K562 (cell line): Measurements from ENCODE around the gene TNFRSF19. TPM values are rescaled to one million over a fixed set of nuclear protein-coding genes. Genes with fewer than 3 reads are reported as not detected.

ENCODE experiments used
- ATAC-seq: fragments of 200-7000 bp; cut with Tn5 transposase; 3 replicates; pipeline ENCODE4 v1.9.1; 2020; ENCODE audit warnings: moderate library complexity
- BruUV-seq: library from RNA; stranded (reverse); fragments of 400-500 nt; replicated peaks from 2 replicates; lab custom pipeline; 2021; lab: Mats Ljungman, UMichigan
- CTCF ChIA-PET: fragments of 300-600 bp; formaldehyde crosslinking; extraction: SDS; loops from one replicate; lab custom pipeline; 2021; ENCODE audit warnings: low intra/inter-chr PET ratio; lab: Yijun Ruan, JAX
- POLR2A ChIA-PET: fragments of 300-600, 350-650 bp; sonication (Branson Sonifier 250); formaldehyde crosslinking; extraction: SDS; loops from one replicate; lab custom pipeline; 2021; ENCODE audit warnings: antibody characterized with exemption, inconsistent platforms; lab: Yijun Ruan, JAX
- DNase-seq, 4 experiments: peaks; one replicate each; pipeline versions ENCODE4 v3.0.0 to v3.0.0-alpha.2; 2011 to 2018; ENCODE audit warnings: low spot score in 3 of 4, mixed read lengths in 3 of 4; ENCODE audit errors: extremely low read depth in 1 of 4
- FAIRE-seq: peaks from 2 replicates; lab custom pipeline; 2011; peaks lifted over from hg19 to GRCh38; lab: Jason Lieb, UNC
- H2AFZ ChIP-seq: 2 replicates; pipeline ENCODE4 v1.6.0; 2011; ENCODE audit warnings: low read depth, low read length, control low read depth, inconsistent platforms
- H3K27ac ChIP-seq: fragments of 200-600 bp; 3 replicates; pipeline ENCODE4 v1.8.0; 2011; ENCODE audit warnings: low read depth, mild to moderate bottlenecking, control low read depth, inconsistent platforms, low read length, moderate library complexity, mixed read lengths; ENCODE audit errors: extremely low read depth
- H3K27me3 ChIP-seq, 2 experiments: fragments of 300-600 bp in 1 of 2; 2 replicates in 1 of 2; 3 replicates in 1 of 2; pipeline versions ENCODE4 v1.6.0 to v1.8.0; 2011; ENCODE audit warnings: inconsistent platforms in 2 of 2, low read length in 2 of 2, mild to moderate bottlenecking in 1 of 2, mixed read lengths in 1 of 2, moderate library complexity in 1 of 2; ENCODE audit not compliant: control insufficient read depth in 2 of 2, insufficient read depth in 2 of 2
- H3K36me3 ChIP-seq: fragments of 300-600 bp; 3 replicates; pipeline ENCODE4 v1.8.0; 2011; ENCODE audit warnings: mild to moderate bottlenecking, low read length, inconsistent platforms; ENCODE audit not compliant: control insufficient read depth, insufficient read depth
- H3K4me1 ChIP-seq, 2 experiments: fragments of 200-600 bp in 1 of 2; replicated peaks in 1 of 2; 2 replicates in 1 of 2; 3 replicates in 1 of 2; pipeline versions ENCODE4 v1.5.1 to v1.8.0; 2011; ENCODE audit warnings: inconsistent platforms in 2 of 2, low read length in 2 of 2, mild to moderate bottlenecking in 1 of 2, mixed read lengths in 1 of 2, moderate library complexity in 1 of 2; ENCODE audit not compliant: control insufficient read depth in 2 of 2, insufficient read depth in 2 of 2
- H3K4me2 ChIP-seq: 2 replicates; pipeline ENCODE4 v1.6.1; 2011; ENCODE audit warnings: low read length, control low read depth, inconsistent platforms, mixed read lengths; ENCODE audit not compliant: insufficient read depth
- H3K4me3 ChIP-seq: fragments of 200-600 bp; sonication (generic), shearing (Covaris generic); 2 replicates; pipeline ENCODE4 v1.5.1; 2016; ENCODE audit warnings: control low read depth, inconsistent platforms
- H3K79me2 ChIP-seq: fragments of 200-600 bp; 3 replicates; pipeline ENCODE4 v1.8.0; 2011; ENCODE audit warnings: low read length, inconsistent platforms; ENCODE audit not compliant: control insufficient read depth, insufficient read depth
- H3K9ac ChIP-seq, 2 experiments: 2 replicates each; pipeline versions ENCODE4 v1.6.0 to v1.6.1; 2011; ENCODE audit warnings: low read depth in 2 of 2, low read length in 2 of 2, control low read depth in 1 of 2, inconsistent platforms in 1 of 2, mild to moderate bottlenecking in 1 of 2, mixed read lengths in 1 of 2; ENCODE audit not compliant: insufficient read depth in 1 of 2
- H3K9me1 ChIP-seq: one replicate; pipeline ENCODE4 v1.6.0; 2011; ENCODE audit warnings: inconsistent platforms, mild to moderate bottlenecking, low read length, moderate library complexity; ENCODE audit not compliant: control insufficient read depth, insufficient read depth
- H3K9me3 ChIP-seq: replicated peaks from 2 replicates; pipeline ENCODE4 v1.5.1; 2011; ENCODE audit warnings: low read depth, low read length, inconsistent platforms; ENCODE audit not compliant: control insufficient read depth, insufficient read depth
- H4K20me1 ChIP-seq: replicated peaks from 2 replicates; pipeline ENCODE4 v1.6.1; 2011; ENCODE audit warnings: low read length, inconsistent platforms, mixed read lengths; ENCODE audit not compliant: control insufficient read depth, insufficient read depth
- BHLHE40 ChIP-seq: IDR thresholded peaks from 2 replicates; pipeline ENCODE4 v1.6.1; 2011; ENCODE audit warnings: low read length, improper control_type of control experiment
- CEBPG ChIP-seq, 3 experiments: fragments of 200-800 bp in 1 of 3; sonication (Bioruptor generic) in 1 of 3; sonication (generic) in 1 of 3; formaldehyde crosslinking in 1 of 3; IDR thresholded peaks in 2 of 3; conservative IDR thresholded peaks in 1 of 3; 2 replicates each; pipeline versions ENCODE4 v1.6.1 to v1.8.0; 2016 to 2022; ENCODE audit warnings: missing compliant biosample characterization in 2 of 3, missing genetic modification characterization in 2 of 3, mild to moderate bottlenecking in 1 of 3, missing genetic modification reagents in 1 of 3
- DDX20 ChIP-seq: fragments of 450-650 bp; IDR thresholded peaks from 2 replicates; pipeline ENCODE4 v1.6.1; 2016; ENCODE audit warnings: missing genetic modification characterization, low read depth, mild to moderate bottlenecking, missing compliant biosample characterization, moderate library complexity
- HMG20A ChIP-seq: fragments of 450-650 bp; formaldehyde crosslinking; conservative IDR thresholded peaks from 2 replicates; pipeline ENCODE4 v1.4.0; 2020; ENCODE audit warnings: mild to moderate bottlenecking, mixed read lengths
- MYC ChIP-seq, 2 experiments: fragments of 250-450 bp in 1 of 2; sonication (Bioruptor Pico) in 1 of 2; IDR thresholded peaks; 2 replicates each; pipeline versions ENCODE4 v1.5.1 to v1.6.1; 2012 to 2021; ENCODE audit warnings: low read depth in 2 of 2, borderline replicate concordance in 1 of 2, improper control_type of control experiment in 1 of 2, low read length in 1 of 2, mild to moderate bottlenecking in 1 of 2, moderate library complexity in 1 of 2
- PCBP2 ChIP-seq: fragments of 200-400 bp; formaldehyde crosslinking; IDR thresholded peaks from 2 replicates; pipeline ENCODE4 v1.6.1; 2018; ENCODE audit warnings: low read length, low read depth, mild to moderate bottlenecking, moderate library complexity; ENCODE audit not compliant: poor library complexity, severe bottlenecking
- SNIP1 ChIP-seq: fragments of 450-650 bp; IDR thresholded peaks from 2 replicates; pipeline ENCODE4 v1.7.1; 2017; ENCODE audit warnings: low read depth, mild to moderate bottlenecking
- WHSC1 ChIP-seq: IDR thresholded peaks from one replicate; pipeline ENCODE4 v1.6.1; 2012; ENCODE audit warnings: low read length, control low read depth, inconsistent platforms
- YY1 ChIP-seq, 3 experiments: IDR thresholded peaks; 2 replicates each; pipeline ENCODE4 v1.6.1; 2011; ENCODE audit warnings: low read length in 2 of 3, mild to moderate bottlenecking in 2 of 3, moderate library complexity in 2 of 3, borderline replicate concordance in 1 of 3, control low read depth in 1 of 3, low read depth in 1 of 3; ENCODE audit not compliant: insufficient read depth in 3 of 3, insufficient replicate concordance in 2 of 3, control insufficient read depth in 1 of 3, insufficient read length in 1 of 3; ENCODE audit errors: extremely low read depth in 1 of 3
- ZNF12 ChIP-seq: sonication (generic); formaldehyde crosslinking; IDR thresholded peaks from 2 replicates; pipeline ENCODE4 v1.4.0; 2020; ENCODE audit warnings: mild to moderate bottlenecking, missing genetic modification reagents
- ZNF740 ChIP-seq, 3 experiments: fragments of 200-800 bp in 1 of 3; sonication (Bioruptor generic) in 1 of 3; sonication (generic) in 1 of 3; formaldehyde crosslinking in 1 of 3; IDR thresholded peaks; 2 replicates each; pipeline versions ENCODE4 v1.6.1 to v1.8.0; 2016 to 2022; ENCODE audit warnings: mild to moderate bottlenecking in 2 of 3, missing compliant biosample characterization in 2 of 3, missing genetic modification characterization in 2 of 3, missing genetic modification reagents in 1 of 3
- WGBS: fragments of 100-300 bp; shearing (Covaris generic); methylation state at CpG from one replicate; pipeline ENCODE4 v1.1.6; 2016; ENCODE audit warnings: low coverage, mixed read lengths; ENCODE audit not compliant: insufficient coverage; ENCODE audit errors: missing lambda C conversion rate; 5-methylcytosine and 5-hydroxymethylcytosine counted together
- in situ Hi-C: fragments of 300-500 bp; cut with MboI; formaldehyde crosslinking; loops from 4 replicates; pipeline ENCODE4 v1.15.0; 2018; ENCODE audit warnings: inconsistent platforms, mixed read lengths
- intact Hi-C: fragments of 100-400 bp; cut with micrococcal nuclease; formaldehyde crosslinking; loops from 2 replicates; pipeline ENCODE4 v1.14.2; 2022
- polyA plus RNA-seq, 8 experiments: library from polyadenylated mRNA; depleted of rRNA in 4 of 8; stranded (reverse) in 5 of 8; unstranded in 3 of 8; fragments of >200 nt; fragmentation: Nextera tagmentation in 2 of 8; fragmentation: Illumina TruSeq in 1 of 8; extraction: Ambion mirVana in 2 of 8; extraction: Trizol in 1 of 8; gene quantifications; 2 replicates each; pipeline versions ENCODE4 v1.2.1 to v1.2.3, GENCODE V29; 2011 to 2014; ENCODE audit warnings: inconsistent platforms in 1 of 8, missing spikeins in 1 of 8
- total RNA-seq, 7 experiments: library from RNA; depleted of rRNA in 6 of 7; stranded (reverse); fragments of >200 nt in 6 of 7; fragmentation: Illumina TruSeq in 2 of 7; extraction: Trizol in 2 of 7; gene quantifications; 2 replicates each; pipeline versions ENCODE4 v1.2.1 to v1.2.3, GENCODE V29; 2011 to 2021; ENCODE audit warnings: low replicate concordance in 1 of 7

Gene TNFRSF19
- total and polyA plus RNA-seq, 9 of the 15 experiments (the other 6 are each of a cell fraction or from before 2014, with no cell fraction given), result 0.01 to 0.07 TPM; not detected in 7

- Histone ChIP-seq H3K4me3 (no peak overlapping the region), H4K20me1 (no peaks in the 10 kb centered on the region), H3K27ac (no peak overlapping the region), H3K9ac (no peak overlapping the region), H2AFZ (no peak overlapping the region), H3K4me1 (no peaks in the 10 kb centered on the region), H3K79me2 (no peaks in the 10 kb centered on the region), H3K36me3 (no peaks in the 10 kb centered on the region), H3K9me1 (no peaks in the 10 kb centered on the region), H3K4me2 (no peak overlapping the region), H3K9me3 (no peaks in the 10 kb centered on the region), H3K27me3 (peaks cover 0 to 5% of the 10 kb centered on the region in 2 experiments; a peak in 2 of 5 replicates)
- ATAC-seq (no peak), DNase-seq (no peak), FAIRE-seq (no peak)
- ChIA-PET CTCF (no interaction called here), POLR2A (no interaction called here)
- 4% methylated on average over 4 of the region's 4 CpGs for WGBS
- TF ChIP-seq ZNF740 (CRISPR knock-in tag; IDR thresholded peaks at IDR 0.05) (no peak), ZNF740 (tag; IDR thresholded peaks at IDR 0.05) (no peak), MYC (IDR thresholded peaks at IDR 0.05; ENCODE audit: low read depth, low read length) (no peak), MYC (CRISPR knock-in tag; IDR thresholded peaks at IDR 0.05; ENCODE audit: borderline replicate concordance, low read depth) (no peak), CEBPG (CRISPR knock-in tag; IDR thresholded peaks at IDR 0.05) (no peak), CEBPG (tag; conservative IDR thresholded peaks at IDR 0.05 in 1 of 2, IDR thresholded peaks at IDR 0.05 in 1 of 2) (no peak), BHLHE40 (no peak), ZNF12 (no peak), YY1 (IDR thresholded peaks at IDR 0.05; ENCODE audit: borderline replicate concordance in 1 of 3, control insufficient read depth in 1 of 3, extremely low read depth in 1 of 3, insufficient read depth in 3 of 3, insufficient read length in 1 of 3, insufficient replicate concordance in 2 of 3, low read depth in 1 of 3, low read length in 2 of 3) (no peak), SNIP1 (no peak), DDX20 (tag) (no peak), HMG20A (CRISPR knock-in tag) (no peak), PCBP2 (no peak), WHSC1 (no peak)
- in situ Hi-C loops (no loop called here), intact Hi-C loops (no loop called here)
- BruUV-seq, result no TSS peak
Measured at GRCh38 chr13:23672616-23673015, 102.4 kb downstream of the TNFRSF19 start.
